SK-N-SH treated with all-trans-retinoic acid at 6 μM for 48 hours (cell line): ENCODE data around the gene UBA6.

Source experiments
- ARNTL ChIP-seq: fragments of 450-650 bp; formaldehyde crosslinking; IDR thresholded peaks from 2 replicates; pipeline ENCODE4 v1.5.0; 2020; ENCODE audit warnings: low read depth, mild to moderate bottlenecking, moderate library complexity, borderline replicate concordance
- GLIS3 ChIP-seq: fragments of 250-450 bp; sonication (Bioruptor Pico); IDR thresholded peaks from 2 replicates; pipeline ENCODE4 v1.5.0; 2020; ENCODE audit warnings: mild to moderate bottlenecking, moderate library complexity
- SNAI2 ChIP-seq: fragments of 250-450 bp; sonication (Bioruptor Pico); IDR thresholded peaks from 2 replicates; pipeline ENCODE4 v1.5.0; 2020; ENCODE audit warnings: mild to moderate bottlenecking, moderate library complexity
- TOX ChIP-seq: fragments of 250-450 bp; sonication (Bioruptor Pico); IDR thresholded peaks from 2 replicates; pipeline ENCODE4 v1.8.0; 2021; ENCODE audit warnings: mild to moderate bottlenecking, moderate library complexity, borderline replicate concordance
- ZFP3 ChIP-seq: fragments of 250-450 bp; sonication (Bioruptor Pico); IDR thresholded peaks from 2 replicates; pipeline ENCODE4 v1.5.0; 2020; ENCODE audit warnings: mild to moderate bottlenecking, moderate library complexity
- ZNF70 ChIP-seq: fragments of 450-650 bp; formaldehyde crosslinking; IDR thresholded peaks from 2 replicates; pipeline ENCODE4 v1.5.0; 2020; ENCODE audit warnings: mild to moderate bottlenecking, moderate library complexity
- TF ChIP-seq, protein P1 (sequence below): fragments of 250-450 bp; sonication (Bioruptor Pico); IDR thresholded peaks from 2 replicates; pipeline ENCODE4 v1.8.0; 2020; ENCODE audit warnings: mild to moderate bottlenecking, moderate library complexity, borderline replicate concordance
- TF ChIP-seq, protein P2 (sequence below): fragments of 250-450 bp; sonication (Bioruptor Pico); IDR thresholded peaks from 2 replicates; pipeline ENCODE4 v1.5.1; 2020; ENCODE audit warnings: low read depth, mild to moderate bottlenecking, moderate library complexity
- TF ChIP-seq, protein P3 (sequence below): fragments of 250-450 bp; sonication (Bioruptor Pico); IDR thresholded peaks from 2 replicates; pipeline ENCODE4 v1.8.0; 2021; ENCODE audit warnings: low read depth, mild to moderate bottlenecking, moderate library complexity, borderline replicate concordance

DNA sequence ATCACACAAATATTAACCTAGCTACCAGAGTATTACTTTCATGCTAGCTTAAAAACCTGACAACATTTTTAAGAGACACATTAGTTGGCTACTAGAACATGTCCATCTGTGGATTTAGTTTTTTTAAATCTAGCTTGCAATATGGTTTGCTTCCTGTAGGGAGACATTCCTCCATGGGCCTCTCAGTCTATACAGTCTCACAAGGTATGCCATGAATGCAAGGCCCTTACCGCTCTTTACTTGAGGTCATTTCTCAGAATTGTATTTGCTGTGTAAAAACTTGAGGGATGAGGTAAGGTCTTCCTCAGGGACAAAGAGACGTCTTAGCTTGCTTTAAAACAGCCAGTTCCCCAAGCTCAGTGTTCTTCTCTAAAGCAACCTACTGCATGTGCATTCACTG is 26.9 kb downstream of the UBA6 start:
- no peak for TF ChIP-seq ARNTL (CRISPR knock-in tag)
- TF ChIP-seq, protein P1, sequence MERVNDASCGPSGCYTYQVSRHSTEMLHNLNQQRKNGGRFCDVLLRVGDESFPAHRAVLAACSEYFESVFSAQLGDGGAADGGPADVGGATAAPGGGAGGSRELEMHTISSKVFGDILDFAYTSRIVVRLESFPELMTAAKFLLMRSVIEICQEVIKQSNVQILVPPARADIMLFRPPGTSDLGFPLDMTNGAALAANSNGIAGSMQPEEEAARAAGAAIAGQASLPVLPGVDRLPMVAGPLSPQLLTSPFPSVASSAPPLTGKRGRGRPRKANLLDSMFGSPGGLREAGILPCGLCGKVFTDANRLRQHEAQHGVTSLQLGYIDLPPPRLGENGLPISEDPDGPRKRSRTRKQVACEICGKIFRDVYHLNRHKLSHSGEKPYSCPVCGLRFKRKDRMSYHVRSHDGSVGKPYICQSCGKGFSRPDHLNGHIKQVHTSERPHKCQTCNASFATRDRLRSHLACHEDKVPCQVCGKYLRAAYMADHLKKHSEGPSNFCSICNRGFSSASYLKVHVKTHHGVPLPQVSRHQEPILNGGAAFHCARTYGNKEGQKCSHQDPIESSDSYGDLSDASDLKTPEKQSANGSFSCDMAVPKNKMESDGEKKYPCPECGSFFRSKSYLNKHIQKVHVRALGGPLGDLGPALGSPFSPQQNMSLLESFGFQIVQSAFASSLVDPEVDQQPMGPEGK (CRISPR knock-in tag) = no peak
- TF ChIP-seq SNAI2 (CRISPR knock-in tag) = no peak
- TF ChIP-seq, protein P2, sequence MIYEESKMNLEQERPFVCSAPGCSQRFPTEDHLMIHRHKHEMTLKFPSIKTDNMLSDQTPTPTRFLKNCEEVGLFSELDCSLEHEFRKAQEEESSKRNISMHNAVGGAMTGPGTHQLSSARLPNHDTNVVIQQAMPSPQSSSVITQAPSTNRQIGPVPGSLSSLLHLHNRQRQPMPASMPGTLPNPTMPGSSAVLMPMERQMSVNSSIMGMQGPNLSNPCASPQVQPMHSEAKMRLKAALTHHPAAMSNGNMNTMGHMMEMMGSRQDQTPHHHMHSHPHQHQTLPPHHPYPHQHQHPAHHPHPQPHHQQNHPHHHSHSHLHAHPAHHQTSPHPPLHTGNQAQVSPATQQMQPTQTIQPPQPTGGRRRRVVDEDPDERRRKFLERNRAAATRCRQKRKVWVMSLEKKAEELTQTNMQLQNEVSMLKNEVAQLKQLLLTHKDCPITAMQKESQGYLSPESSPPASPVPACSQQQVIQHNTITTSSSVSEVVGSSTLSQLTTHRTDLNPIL = no peak
- TF ChIP-seq, protein P3, sequence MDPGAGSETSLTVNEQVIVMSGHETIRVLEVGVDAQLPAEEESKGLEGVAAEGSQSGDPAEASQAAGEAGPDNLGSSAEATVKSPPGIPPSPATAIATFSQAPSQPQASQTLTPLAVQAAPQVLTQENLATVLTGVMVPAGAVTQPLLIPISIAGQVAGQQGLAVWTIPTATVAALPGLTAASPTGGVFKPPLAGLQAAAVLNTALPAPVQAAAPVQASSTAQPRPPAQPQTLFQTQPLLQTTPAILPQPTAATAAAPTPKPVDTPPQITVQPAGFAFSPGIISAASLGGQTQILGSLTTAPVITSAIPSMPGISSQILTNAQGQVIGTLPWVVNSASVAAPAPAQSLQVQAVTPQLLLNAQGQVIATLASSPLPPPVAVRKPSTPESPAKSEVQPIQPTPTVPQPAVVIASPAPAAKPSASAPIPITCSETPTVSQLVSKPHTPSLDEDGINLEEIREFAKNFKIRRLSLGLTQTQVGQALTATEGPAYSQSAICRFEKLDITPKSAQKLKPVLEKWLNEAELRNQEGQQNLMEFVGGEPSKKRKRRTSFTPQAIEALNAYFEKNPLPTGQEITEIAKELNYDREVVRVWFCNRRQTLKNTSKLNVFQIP (CRISPR knock-in tag) = no peak
- TF ChIP-seq ZFP3 (CRISPR knock-in tag) = no peak
- no peak for TF ChIP-seq ZNF70 (CRISPR knock-in tag)
- no peak for TF ChIP-seq GLIS3 (CRISPR knock-in tag)
- TF ChIP-seq TOX (CRISPR knock-in tag) = no peak
